EH (cell line): ENCODE results near the gene RAB10.
"Not testable (repeated sequence)": the region's sequence is repeated elsewhere in the genome, so short reads cannot be mapped to it uniquely, and the experiment has no call there.

Source experiments
- DNase-seq: peaks from one replicate; pipeline ENCODE4 v3.0.0-alpha.2; 2015; ENCODE audit warnings: low read depth

RAB10 gene

GRCh38 chr2:26016012-26016705 is 17.7 kb upstream of the RAB10 start:
- peak; percentile 9 for DNase-seq

GRCh38 chr2:26016706-26017045 is 17.2 kb upstream of the RAB10 start:
- not testable (repeated sequence) for DNase-seq

- DNase-seq: no peak
These were observed 16.3 kb upstream of the RAB10 start for GRCh38 chr2:26017464-26018183.

DNA sequence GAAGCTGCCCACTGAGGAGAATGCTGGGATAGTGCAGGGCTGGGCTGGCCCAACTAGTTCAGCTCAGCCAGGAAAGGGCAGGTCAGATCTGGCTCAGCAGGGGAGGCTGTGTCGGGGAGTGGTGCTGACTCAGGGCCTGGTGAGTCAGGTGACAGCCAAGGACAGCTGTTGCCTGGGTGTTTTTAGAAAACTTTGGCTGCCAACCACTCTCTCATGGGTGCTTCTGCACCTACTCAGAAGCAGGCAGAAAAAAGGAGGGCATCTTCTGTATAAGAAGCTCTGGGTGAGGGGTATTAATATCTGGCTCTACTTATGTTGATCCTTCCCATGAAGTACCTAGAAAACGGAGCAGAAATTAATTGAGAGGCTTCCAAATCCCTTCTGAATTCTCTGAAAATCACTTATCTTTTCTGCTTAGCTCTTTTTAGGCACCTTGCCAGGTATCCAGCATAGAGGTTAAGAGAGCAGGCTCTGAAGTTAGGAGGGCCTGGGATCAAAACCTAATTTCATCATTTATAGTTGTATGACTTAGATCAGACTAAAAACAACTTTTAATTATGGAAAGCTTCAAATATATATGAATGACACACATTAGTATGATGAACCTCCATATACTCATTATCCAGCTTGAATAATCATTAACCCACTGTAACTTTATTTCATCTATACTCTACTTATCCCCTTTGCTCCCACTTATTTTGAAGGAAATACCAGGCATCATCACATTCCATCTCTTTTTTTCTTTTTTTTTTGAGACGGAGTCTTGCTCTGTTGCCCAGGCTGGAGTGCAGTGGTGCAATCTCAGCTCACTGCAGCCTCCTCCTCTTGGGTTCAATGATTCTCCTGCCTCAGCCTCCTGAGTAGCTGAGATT is 15.5 kb upstream of the RAB10 start:
- DNase-seq: peak; percentile 85

DNA sequence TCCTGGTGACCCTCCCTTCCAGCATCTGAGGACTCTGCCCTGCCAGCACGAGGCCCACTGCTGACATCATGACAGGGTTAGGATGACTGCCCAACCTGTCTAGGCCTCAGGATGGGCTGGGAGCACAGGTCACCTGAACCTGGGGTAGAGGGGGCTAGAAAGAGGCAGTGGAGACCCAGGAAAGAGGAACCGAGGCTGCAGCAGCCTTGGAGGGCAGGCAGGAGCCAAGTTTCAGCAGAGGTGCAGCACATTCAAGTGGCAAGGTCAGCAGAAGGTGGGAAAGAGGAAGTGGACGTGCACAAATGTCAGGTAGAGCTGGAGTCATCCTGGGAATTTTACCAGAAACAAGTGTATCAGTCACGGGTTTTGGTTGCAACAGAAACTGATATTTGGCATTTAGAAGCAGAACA is 13.6 kb upstream of the RAB10 start:
- DNase-seq: no peak

DNA sequence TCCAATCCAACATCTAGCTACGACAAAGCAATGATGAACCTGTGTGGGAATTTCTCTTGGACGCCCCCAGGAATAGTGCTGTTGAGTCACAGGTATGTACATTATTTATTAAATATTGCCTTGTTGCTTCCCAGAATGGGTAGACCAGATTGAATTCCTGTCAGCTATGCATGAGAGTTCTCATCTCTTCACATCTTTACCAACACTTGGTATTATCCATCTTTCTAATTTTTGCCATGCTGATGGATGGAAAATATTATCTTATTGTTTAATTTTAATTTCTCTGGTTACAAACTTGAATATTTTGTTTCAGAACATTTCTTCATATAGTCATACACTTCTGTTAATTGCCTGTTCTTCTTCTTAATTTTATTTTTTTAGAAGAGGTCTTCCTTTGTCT is 9.6 kb upstream of the RAB10 start:
- DNase-seq: no peak

- no peak for DNase-seq
These were observed 8.4 kb upstream of the RAB10 start for GRCh38 chr2:26025509-26025908.

- not testable (repeated sequence) for DNase-seq
These were observed 5.8 kb upstream of the RAB10 start for GRCh38 chr2:26028083-26028482.

- not testable (repeated sequence) for DNase-seq
These were observed 1.2 kb upstream of the RAB10 start for GRCh38 chr2:26032586-26033269.

DNA sequence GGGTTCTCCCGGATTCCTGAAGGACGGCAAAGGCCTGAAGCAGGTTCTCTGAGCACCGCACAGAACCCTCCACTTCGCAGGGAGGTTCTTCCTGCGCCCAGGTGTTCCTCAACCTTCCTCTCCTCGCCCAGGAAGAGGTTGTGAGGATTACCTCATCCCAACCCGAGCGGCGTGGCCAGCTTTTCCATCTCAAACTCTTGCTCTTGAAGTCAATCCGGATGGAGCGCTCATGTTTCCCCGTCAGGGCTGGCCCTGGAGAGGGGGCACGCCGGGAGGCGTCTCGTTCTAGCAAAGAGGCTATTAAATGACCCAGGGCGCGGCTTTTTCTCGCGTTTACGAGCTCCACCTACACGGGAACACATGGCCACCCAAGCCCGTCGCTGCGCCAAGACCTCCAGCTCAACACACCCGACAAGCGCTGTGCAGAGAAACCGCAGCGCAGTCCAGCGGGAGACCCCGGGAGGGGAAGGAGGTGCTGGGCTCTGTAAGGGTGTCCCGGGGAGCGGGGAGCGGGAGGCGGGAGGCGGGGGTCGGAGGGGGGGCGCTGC is 540 bp upstream of the RAB10 start:
- peak; percentile 86 for DNase-seq

DNA sequence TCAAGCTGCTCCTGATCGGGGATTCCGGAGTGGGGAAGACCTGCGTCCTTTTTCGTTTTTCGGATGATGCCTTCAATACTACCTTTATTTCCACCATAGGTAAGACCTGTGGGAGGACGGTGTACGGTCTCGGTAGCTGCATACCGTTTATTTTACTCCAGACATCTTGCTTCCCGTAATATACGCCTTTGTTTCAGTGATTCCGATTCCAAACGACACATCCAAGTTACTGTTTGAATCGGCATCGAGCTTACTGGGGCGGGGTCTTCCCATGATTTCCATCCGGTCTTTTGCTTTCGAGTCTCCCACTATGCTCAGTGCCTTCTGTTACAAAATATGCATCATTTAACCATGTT is 731 bp downstream of the RAB10 start:
- DNase-seq: peak; percentile 30

- peak; percentile 23 for DNase-seq
These were observed 1.3 kb downstream of the RAB10 start for GRCh38 chr2:26035090-26035743.

- peak; percentile 33 for DNase-seq
These were observed 5.9 kb downstream of the RAB10 start for GRCh38 chr2:26039603-26040323.

DNA sequence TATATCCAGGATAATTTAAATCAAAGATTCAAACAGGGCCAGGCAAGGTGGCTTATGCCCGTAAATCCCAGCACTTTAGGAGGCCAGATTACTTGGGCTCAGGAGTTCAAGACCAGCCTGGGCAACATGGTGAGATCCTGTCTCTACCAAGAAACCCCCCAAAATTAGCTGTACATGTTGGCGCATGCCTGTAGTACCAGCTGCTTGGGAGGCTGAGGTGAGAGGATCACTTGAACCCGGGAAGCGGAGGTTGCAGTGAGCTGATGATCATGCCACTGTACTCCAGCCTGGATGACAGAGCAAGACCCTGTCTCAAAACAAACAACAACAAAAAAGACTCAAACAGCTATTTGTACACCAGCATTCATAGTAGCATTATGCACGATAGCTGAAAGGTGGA is 9.2 kb downstream of the RAB10 start:
- no peak for DNase-seq

DNA sequence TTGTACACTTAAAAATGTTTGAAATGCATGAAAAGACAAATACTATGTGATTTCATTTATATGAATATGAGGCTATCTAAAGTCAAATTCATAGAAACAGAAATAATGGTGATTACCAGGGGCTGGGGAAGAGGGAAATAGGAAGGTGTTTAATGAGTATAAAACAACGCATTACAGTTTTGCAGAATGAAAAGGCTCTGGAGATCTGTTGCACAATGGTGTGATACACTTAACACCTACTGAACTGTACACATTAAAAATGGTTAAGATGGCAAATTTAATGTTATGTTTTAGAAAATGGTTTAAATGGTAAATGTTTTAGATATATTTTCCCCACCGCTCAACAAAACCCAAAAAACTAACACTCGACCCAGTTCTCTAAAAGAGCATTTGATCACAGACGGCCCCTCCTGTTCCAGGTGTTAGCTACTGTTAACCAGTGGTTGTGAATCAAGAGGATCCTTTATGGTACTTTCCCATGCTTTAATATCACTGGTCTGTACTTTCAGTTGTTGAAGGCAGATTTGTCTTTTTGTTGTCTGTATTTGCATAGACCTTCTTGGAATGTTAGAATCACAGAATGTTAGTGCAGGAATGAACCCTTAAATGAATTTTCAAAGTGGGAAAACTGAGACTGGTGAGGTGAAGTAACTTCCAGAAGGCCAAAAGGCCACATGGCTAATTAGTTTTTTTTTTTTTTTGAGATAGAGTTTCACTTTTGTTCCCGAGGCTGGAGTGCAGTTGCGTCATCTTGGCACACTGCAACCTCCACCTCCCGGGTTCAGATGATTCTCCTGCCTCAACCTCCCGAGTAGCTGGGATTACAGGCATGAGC is 10.2 kb downstream of the RAB10 start:
- DNase-seq: peak; percentile 56

DNA sequence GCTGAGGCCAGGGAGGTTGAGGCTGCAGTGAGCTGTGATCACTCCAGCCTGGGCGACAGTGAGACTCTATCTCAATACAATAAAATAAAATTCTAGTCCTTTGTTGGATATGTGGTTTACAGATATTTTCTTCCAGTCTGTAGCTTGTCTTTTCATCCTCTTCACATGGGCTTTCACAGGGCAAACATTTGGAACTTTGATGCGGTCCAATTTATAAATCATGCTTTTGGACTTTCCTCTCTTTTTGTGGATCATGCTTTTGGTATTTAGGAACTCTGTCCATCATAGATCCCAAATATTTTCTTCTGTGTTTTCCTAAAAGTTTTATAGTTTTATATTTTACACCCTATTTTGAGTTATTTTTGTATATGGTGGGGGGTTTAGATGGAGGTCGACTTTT is 14.9 kb downstream of the RAB10 start:
- DNase-seq: peak; percentile 19

DNA sequence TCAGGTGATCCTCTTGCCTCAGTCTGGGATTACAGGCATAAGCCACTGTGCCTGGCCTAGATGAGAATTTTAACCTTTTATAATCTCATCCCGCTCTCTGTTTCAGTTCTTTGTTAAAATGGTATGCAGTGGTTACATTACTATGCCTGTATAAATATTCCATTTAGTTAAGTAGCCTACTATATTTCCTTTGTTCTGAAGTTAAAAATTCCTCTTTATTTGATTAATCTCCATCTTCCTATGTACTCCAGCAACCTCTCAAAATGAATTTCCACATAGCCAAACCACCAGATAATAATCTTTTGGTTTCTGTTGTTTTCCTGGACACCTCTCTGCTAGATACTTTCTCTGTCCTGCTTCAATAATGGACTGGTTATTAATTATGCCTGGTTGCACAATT is 15.8 kb downstream of the RAB10 start:
- DNase-seq: no peak

- DNase-seq: no peak
These were observed 18.9 kb downstream of the RAB10 start for GRCh38 chr2:26052740-26053139.

DNA sequence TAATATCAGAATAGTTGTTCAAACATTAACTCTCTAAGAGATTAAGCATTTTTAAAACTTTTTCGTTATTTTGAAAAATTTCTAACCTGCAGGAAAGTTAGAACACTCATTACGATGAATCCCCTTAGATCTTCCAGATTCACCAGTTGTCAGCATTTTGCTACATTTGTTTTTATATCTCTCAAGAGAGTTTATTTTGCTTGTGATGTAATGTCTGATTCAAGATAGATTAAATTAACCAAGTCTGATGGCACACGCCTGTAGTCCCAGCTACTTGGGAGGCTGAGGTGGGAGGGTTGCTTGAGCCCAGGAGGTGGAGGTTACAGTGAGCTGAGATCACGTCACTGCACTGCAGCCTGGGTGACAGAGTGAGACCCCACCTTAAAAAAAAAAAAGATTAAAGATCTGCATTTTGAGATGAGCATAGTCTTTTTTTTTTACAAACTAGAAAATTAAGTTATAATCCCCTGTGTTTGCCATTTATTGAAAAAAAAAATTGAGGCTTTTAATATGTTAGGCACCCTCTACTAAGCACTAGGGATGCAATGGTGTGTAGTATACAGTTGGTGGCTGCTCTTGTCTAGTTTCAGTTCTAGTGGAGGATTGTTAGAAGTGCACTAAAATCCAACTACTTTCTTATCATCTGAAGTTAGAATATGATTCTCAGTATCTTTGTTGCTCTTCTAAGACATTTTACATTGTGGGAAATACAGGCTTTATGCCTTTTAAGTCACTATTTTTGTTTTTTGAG is 20.9 kb downstream of the RAB10 start:
- peak; percentile 29 for DNase-seq
